Ovary (tissue), 3 donors: ENCODE results near the gene ASB16.

Experiments
- CTCF ChIP-seq, 3 donors: fragments of 450-650 bp in 2 of 3; fragments of 200-600 bp in 1 of 3; IDR thresholded peaks; one replicate each; pipeline versions ENCODE4 v1.5.1 to v1.8.0; 2016 to 2022; ENCODE audit warnings: antibody characterized with exemption in 3 of 3, mild to moderate bottlenecking in 1 of 3
- EP300 ChIP-seq: sonication (generic); formaldehyde crosslinking; IDR thresholded peaks from one replicate; pipeline ENCODE4 v1.6.1; 2017; ENCODE audit warnings: antibody characterized with exemption
- donor health status: DM: no; HTN: no; CAD: no.

- TF ChIP-seq CTCF (IDR thresholded peaks at IDR 0.05) (no peak), EP300 (no peak)
These were observed 10.8 kb upstream of the ASB16 start for GRCh38 chr17:44159519-44160210.
